ENCODE data around the gene PAWR. TPM values are rescaled to one million over a fixed set of nuclear protein-coding genes. Genes with fewer than 3 reads are reported as not detected.

Gene PAWR
- total RNA-seq, 1 donor from 2014 or later, result 204 TPM

GRCh38 chr12:79597910-79598309, 92.9 kb downstream of the PAWR start:
- Histone ChIP-seq H3K79me2 (ENCODE audit: insufficient read depth, low read length) (peaks cover 62% of the 10 kb centered on the region), H3K27me3 (ENCODE audit: insufficient read depth, low read length) (no peaks in the 10 kb centered on the region), H3K27ac (ENCODE audit: low read depth, low read length) (no peak overlapping the region), H3K36me3 (ENCODE audit: insufficient read depth, low read length) (peaks cover 10% of the 10 kb centered on the region), H3K4me1 (ENCODE audit: insufficient read depth, low read length) (no peaks in the 10 kb centered on the region), H3K4me3 (ENCODE audit: insufficient read depth, low read depth, low read length) (no peak overlapping the region), H3K9ac (ENCODE audit: low read length) (no peak overlapping the region), H4K20me1 (ENCODE audit: insufficient read depth, low read length) (peaks cover 21% of the 10 kb centered on the region), H3K9me3 (ENCODE audit: insufficient read depth, low read depth, low read length) (no peaks in the 10 kb centered on the region), H3K4me2 (ENCODE audit: low read length) (no peak overlapping the region), H2AFZ (ENCODE audit: low read depth, low read length) (no peak overlapping the region)
- H3K4me3 Mint-ChIP-seq (ENCODE audit: unreplicated experiment), result no peak overlapping the region
- TF ChIP-seq, protein P1, sequence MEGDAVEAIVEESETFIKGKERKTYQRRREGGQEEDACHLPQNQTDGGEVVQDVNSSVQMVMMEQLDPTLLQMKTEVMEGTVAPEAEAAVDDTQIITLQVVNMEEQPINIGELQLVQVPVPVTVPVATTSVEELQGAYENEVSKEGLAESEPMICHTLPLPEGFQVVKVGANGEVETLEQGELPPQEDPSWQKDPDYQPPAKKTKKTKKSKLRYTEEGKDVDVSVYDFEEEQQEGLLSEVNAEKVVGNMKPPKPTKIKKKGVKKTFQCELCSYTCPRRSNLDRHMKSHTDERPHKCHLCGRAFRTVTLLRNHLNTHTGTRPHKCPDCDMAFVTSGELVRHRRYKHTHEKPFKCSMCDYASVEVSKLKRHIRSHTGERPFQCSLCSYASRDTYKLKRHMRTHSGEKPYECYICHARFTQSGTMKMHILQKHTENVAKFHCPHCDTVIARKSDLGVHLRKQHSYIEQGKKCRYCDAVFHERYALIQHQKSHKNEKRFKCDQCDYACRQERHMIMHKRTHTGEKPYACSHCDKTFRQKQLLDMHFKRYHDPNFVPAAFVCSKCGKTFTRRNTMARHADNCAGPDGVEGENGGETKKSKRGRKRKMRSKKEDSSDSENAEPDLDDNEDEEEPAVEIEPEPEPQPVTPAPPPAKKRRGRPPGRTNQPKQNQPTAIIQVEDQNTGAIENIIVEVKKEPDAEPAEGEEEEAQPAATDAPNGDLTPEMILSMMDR (IDR thresholded peaks at IDR 0.05; ENCODE audit: insufficient read depth, low read depth, low read length), result no peak
- TF ChIP-seq EZH2 (IDR thresholded peaks at IDR 0.05; ENCODE audit: insufficient read depth, low read length), result no peak
- no peaks in the 10 kb centered on the region for H3K9me3 Mint-ChIP-seq (ENCODE audit: unreplicated experiment)
- peaks cover 4% of the 10 kb centered on the region for H3K36me3 Mint-ChIP-seq (ENCODE audit: low read depth, unreplicated experiment)
- DNase-seq (ENCODE audit: low read depth) (no peak), FAIRE-seq (no peak)
- H3K4me1 Mint-ChIP-seq (ENCODE audit: low read depth, unreplicated experiment), result no peaks in the 10 kb centered on the region
- H3K27ac Mint-ChIP-seq (ENCODE audit: unreplicated experiment), result no peak overlapping the region
- no peaks in the 10 kb centered on the region for H3K27me3 Mint-ChIP-seq (ENCODE audit: low read depth, unreplicated experiment)

DNA sequence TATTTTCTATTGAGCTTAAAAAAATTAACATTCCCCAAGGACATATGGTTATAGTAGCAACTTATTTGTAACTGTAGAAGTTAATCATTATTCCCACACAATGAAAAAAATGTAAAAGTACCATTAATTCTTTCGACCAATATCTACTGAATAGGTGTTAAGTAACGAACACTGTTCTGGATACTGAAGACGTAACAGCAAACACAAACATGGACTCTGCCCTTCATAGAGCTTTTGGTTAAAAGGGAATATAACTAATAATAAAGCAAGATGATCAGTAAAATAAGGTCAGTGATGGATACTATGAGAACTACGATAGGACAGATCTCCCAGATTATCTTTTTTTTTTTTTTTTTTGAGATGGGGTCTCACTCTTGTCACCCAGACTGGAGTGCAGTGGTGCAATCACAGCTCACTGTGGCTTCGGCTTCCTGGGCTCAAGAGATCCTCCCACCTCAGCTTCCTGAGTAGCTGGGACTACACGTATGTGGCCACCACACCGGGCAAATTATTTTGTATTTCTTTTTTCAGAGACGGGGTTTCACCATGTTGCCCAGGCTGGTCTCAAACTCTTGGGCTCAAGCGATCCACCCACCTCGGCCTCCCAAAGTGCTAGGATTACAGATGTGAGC, 93.9 kb downstream of the PAWR start:
- Histone ChIP-seq H3K79me2 (ENCODE audit: insufficient read depth, low read length) (peaks cover 54% of the 10 kb centered on the region), H3K9me3 (ENCODE audit: insufficient read depth, low read depth, low read length) (no peaks in the 10 kb centered on the region), H2AFZ (ENCODE audit: low read depth, low read length) (no peak overlapping the region), H3K4me3 (ENCODE audit: insufficient read depth, low read depth, low read length) (no peak overlapping the region), H4K20me1 (ENCODE audit: insufficient read depth, low read length) (peaks cover 13% of the 10 kb centered on the region), H3K27me3 (ENCODE audit: insufficient read depth, low read length) (no peaks in the 10 kb centered on the region), H3K36me3 (ENCODE audit: insufficient read depth, low read length) (peaks cover 5% of the 10 kb centered on the region), H3K4me1 (ENCODE audit: insufficient read depth, low read length) (no peaks in the 10 kb centered on the region), H3K27ac (ENCODE audit: low read depth, low read length) (no peak overlapping the region), H3K4me2 (ENCODE audit: low read length) (no peak overlapping the region), H3K9ac (ENCODE audit: low read length) (no peak overlapping the region)
- H3K27me3 Mint-ChIP-seq (ENCODE audit: low read depth, unreplicated experiment), result no peaks in the 10 kb centered on the region
- no peaks in the 10 kb centered on the region for H3K9me3 Mint-ChIP-seq (ENCODE audit: unreplicated experiment)
- H3K4me3 Mint-ChIP-seq (ENCODE audit: unreplicated experiment), result no peak overlapping the region
- no peak overlapping the region for H3K27ac Mint-ChIP-seq (ENCODE audit: unreplicated experiment)
- H3K36me3 Mint-ChIP-seq (ENCODE audit: low read depth, unreplicated experiment), result peaks cover 2% of the 10 kb centered on the region
- no peak for DNase-seq (ENCODE audit: low read depth)
- no peak for FAIRE-seq
- no peak for TF ChIP-seq EZH2 (IDR thresholded peaks at IDR 0.05; ENCODE audit: insufficient read depth, low read length)
- H3K4me1 Mint-ChIP-seq (ENCODE audit: low read depth, unreplicated experiment), result no peaks in the 10 kb centered on the region

- TF ChIP-seq EZH2 (IDR thresholded peaks at IDR 0.05; ENCODE audit: insufficient read depth, low read length), result no peak
- TF ChIP-seq, protein P1 (IDR thresholded peaks at IDR 0.05; ENCODE audit: insufficient read depth, low read depth, low read length), result no peak
- Mint-ChIP-seq H3K27me3 (ENCODE audit: low read depth, unreplicated experiment) (no peaks in the 10 kb centered on the region), H3K9me3 (ENCODE audit: unreplicated experiment) (no peaks in the 10 kb centered on the region), H3K36me3 (ENCODE audit: low read depth, unreplicated experiment) (peaks cover 2% of the 10 kb centered on the region), H3K27ac (ENCODE audit: unreplicated experiment) (no peak overlapping the region), H3K4me3 (ENCODE audit: unreplicated experiment) (no peak overlapping the region), H3K4me1 (ENCODE audit: low read depth, unreplicated experiment) (no peaks in the 10 kb centered on the region)
- H3K4me3 ChIP-seq (ENCODE audit: insufficient read depth, low read depth, low read length), result no peak overlapping the region
- H3K27me3 ChIP-seq (ENCODE audit: insufficient read depth, low read length), result no peaks in the 10 kb centered on the region
- peaks cover 39% of the 10 kb centered on the region for H3K79me2 ChIP-seq (ENCODE audit: insufficient read depth, low read length)
- no peak for FAIRE-seq
- H3K27ac ChIP-seq (ENCODE audit: low read depth, low read length), result no peak overlapping the region
- no peak for DNase-seq (ENCODE audit: low read depth)
- no peak overlapping the region for H3K4me2 ChIP-seq (ENCODE audit: low read length)
- H3K9ac ChIP-seq (ENCODE audit: low read length), result no peak overlapping the region
- no peaks in the 10 kb centered on the region for H3K9me3 ChIP-seq (ENCODE audit: insufficient read depth, low read depth, low read length)
- H2AFZ ChIP-seq (ENCODE audit: low read depth, low read length), result no peak overlapping the region
- H3K4me1 ChIP-seq (ENCODE audit: insufficient read depth, low read length), result no peaks in the 10 kb centered on the region
- peaks cover 14% of the 10 kb centered on the region for H3K36me3 ChIP-seq (ENCODE audit: insufficient read depth, low read length)
- H4K20me1 ChIP-seq (ENCODE audit: insufficient read depth, low read length), result peaks cover 6% of the 10 kb centered on the region
Observed at GRCh38 chr12:79595273-79595672, 95.5 kb downstream of the PAWR start.
